ENCODE data around the gene ZNF222.

DNA sequence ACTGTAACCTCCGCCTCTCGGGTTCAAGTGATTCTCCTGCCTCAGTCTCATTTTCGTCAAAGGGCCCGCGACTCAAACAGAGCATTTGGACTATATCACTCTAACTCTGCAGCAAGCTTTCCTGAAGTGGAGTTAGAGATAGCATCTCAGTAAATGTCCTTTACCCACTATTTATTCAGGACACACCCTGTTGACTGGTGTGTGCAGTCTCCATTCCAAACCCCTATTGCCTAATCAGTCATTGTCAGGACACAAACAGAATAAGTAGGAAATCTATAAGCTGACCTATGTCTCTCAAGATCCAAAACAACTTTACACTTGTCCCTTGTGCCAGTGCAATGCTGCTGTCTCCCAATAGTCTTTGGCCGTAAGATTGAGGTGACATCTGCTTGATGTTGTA lies 1.4 kb downstream of the ZNF222 start:
- TF ChIP-seq, protein P1, sequence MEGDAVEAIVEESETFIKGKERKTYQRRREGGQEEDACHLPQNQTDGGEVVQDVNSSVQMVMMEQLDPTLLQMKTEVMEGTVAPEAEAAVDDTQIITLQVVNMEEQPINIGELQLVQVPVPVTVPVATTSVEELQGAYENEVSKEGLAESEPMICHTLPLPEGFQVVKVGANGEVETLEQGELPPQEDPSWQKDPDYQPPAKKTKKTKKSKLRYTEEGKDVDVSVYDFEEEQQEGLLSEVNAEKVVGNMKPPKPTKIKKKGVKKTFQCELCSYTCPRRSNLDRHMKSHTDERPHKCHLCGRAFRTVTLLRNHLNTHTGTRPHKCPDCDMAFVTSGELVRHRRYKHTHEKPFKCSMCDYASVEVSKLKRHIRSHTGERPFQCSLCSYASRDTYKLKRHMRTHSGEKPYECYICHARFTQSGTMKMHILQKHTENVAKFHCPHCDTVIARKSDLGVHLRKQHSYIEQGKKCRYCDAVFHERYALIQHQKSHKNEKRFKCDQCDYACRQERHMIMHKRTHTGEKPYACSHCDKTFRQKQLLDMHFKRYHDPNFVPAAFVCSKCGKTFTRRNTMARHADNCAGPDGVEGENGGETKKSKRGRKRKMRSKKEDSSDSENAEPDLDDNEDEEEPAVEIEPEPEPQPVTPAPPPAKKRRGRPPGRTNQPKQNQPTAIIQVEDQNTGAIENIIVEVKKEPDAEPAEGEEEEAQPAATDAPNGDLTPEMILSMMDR (IDR thresholded peaks at IDR 0.05; ENCODE audit: insufficient read depth, low read length) = no peak
- TF ChIP-seq POLR2AphosphoS5 (IDR thresholded peaks at IDR 0.05; ENCODE audit: low read depth) (no peak), GABPA (IDR thresholded peaks at IDR 0.05; ENCODE audit: low read depth) (no peak)
